CD4-positive, alpha-beta T cell treated with Interleukin-21 for 1 hour (primary cell): ENCODE data around the gene CRIM1.
"Not testable (repeated sequence)": the region's sequence is repeated elsewhere in the genome, so short reads cannot be mapped to it uniquely, and the experiment has no call there.

ENCODE experiments used
- DNase-seq: peaks from one replicate; pipeline ENCODE4 v3.0.0-alpha.2; 2020

Gene CRIM1

GRCh38 chr2:36355890-36356297 is 316 bp downstream of the CRIM1 start:
- DNase-seq: no peak

- peak; percentile 27 for DNase-seq
Observed at GRCh38 chr2:36356298-36356989, 866 bp downstream of the CRIM1 start.

GRCh38 chr2:36356990-36357846 is 1.6 kb downstream of the CRIM1 start:
- DNase-seq: peak; percentile 15

GRCh38 chr2:36357847-36358659 is 2.5 kb downstream of the CRIM1 start:
- DNase-seq: no peak

- peak; percentile 28 for DNase-seq
Observed at GRCh38 chr2:36359067-36359466, 3.5 kb downstream of the CRIM1 start.

- no peak for DNase-seq
Observed at GRCh38 chr2:36360063-36360462, 4.5 kb downstream of the CRIM1 start.

GRCh38 chr2:36360834-36361233 is 5.3 kb downstream of the CRIM1 start:
- DNase-seq: no peak

GRCh38 chr2:36361396-36361795 is 5.8 kb downstream of the CRIM1 start:
- DNase-seq: no peak

GRCh38 chr2:36362291-36362690 is 6.7 kb downstream of the CRIM1 start:
- DNase-seq: no peak

- not testable (repeated sequence) for DNase-seq
Observed at GRCh38 chr2:36363085-36363484, 7.5 kb downstream of the CRIM1 start.

GRCh38 chr2:36366491-36367120 is 11.0 kb downstream of the CRIM1 start:
- no peak for DNase-seq

GRCh38 chr2:36367486-36367885 is 11.9 kb downstream of the CRIM1 start:
- no peak for DNase-seq

GRCh38 chr2:36367895-36368353 is 12.3 kb downstream of the CRIM1 start:
- no peak for DNase-seq

- no peak for DNase-seq
Observed at GRCh38 chr2:36368438-36368837, 12.9 kb downstream of the CRIM1 start.

- DNase-seq: no peak
Observed at GRCh38 chr2:36369163-36369562, 13.6 kb downstream of the CRIM1 start.

GRCh38 chr2:36369716-36370115 is 14.1 kb downstream of the CRIM1 start:
- DNase-seq: no peak

- no peak for DNase-seq
Observed at GRCh38 chr2:36370281-36370680, 14.7 kb downstream of the CRIM1 start.

GRCh38 chr2:36371070-36371874 is 15.7 kb downstream of the CRIM1 start:
- DNase-seq: no peak

GRCh38 chr2:36371928-36372391 is 16.4 kb downstream of the CRIM1 start:
- DNase-seq: no peak

- DNase-seq: no peak
Observed at GRCh38 chr2:36373149-36373926, 17.8 kb downstream of the CRIM1 start.

GRCh38 chr2:36374585-36374984 is 19.0 kb downstream of the CRIM1 start:
- DNase-seq: no peak
